NB4 (cell line): ENCODE measurements around the gene DDX55.
"Not testable (repeated sequence)": the region's sequence is repeated elsewhere in the genome, so short reads cannot be mapped to it uniquely, and the experiment has no call there.

Experiments
- DNase-seq: peaks from one replicate; pipeline ENCODE4 v3.0.0; 2010; ENCODE audit warnings: low read depth
- H3K4me3 ChIP-seq: one replicate; pipeline ENCODE4 v1.5.1; 2011; ENCODE audit warnings: mild to moderate bottlenecking, low read depth, low read length, moderate library complexity
- CTCF ChIP-seq: IDR thresholded peaks from one replicate; pipeline ENCODE4 v1.5.1; 2012; ENCODE audit warnings: low read depth, low read length
- MYC ChIP-seq: IDR thresholded peaks from 2 replicates; pipeline ENCODE4 v1.6.1; 2011; ENCODE audit warnings: low read depth, low read length
- POLR2A ChIP-seq: IDR thresholded peaks from 2 replicates; pipeline ENCODE4 v1.6.1; 2011; ENCODE audit warnings: mild to moderate bottlenecking; ENCODE audit not compliant: insufficient read length; ENCODE audit errors: extremely low read depth
- TF ChIP-seq, protein P1 (sequence below): IDR thresholded peaks from 2 replicates; pipeline ENCODE4 v1.6.1; 2011; ENCODE audit warnings: low read depth, low read length

Gene DDX55, protein sequence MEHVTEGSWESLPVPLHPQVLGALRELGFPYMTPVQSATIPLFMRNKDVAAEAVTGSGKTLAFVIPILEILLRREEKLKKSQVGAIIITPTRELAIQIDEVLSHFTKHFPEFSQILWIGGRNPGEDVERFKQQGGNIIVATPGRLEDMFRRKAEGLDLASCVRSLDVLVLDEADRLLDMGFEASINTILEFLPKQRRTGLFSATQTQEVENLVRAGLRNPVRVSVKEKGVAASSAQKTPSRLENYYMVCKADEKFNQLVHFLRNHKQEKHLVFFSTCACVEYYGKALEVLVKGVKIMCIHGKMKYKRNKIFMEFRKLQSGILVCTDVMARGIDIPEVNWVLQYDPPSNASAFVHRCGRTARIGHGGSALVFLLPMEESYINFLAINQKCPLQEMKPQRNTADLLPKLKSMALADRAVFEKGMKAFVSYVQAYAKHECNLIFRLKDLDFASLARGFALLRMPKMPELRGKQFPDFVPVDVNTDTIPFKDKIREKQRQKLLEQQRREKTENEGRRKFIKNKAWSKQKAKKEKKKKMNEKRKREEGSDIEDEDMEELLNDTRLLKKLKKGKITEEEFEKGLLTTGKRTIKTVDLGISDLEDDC

DNA sequence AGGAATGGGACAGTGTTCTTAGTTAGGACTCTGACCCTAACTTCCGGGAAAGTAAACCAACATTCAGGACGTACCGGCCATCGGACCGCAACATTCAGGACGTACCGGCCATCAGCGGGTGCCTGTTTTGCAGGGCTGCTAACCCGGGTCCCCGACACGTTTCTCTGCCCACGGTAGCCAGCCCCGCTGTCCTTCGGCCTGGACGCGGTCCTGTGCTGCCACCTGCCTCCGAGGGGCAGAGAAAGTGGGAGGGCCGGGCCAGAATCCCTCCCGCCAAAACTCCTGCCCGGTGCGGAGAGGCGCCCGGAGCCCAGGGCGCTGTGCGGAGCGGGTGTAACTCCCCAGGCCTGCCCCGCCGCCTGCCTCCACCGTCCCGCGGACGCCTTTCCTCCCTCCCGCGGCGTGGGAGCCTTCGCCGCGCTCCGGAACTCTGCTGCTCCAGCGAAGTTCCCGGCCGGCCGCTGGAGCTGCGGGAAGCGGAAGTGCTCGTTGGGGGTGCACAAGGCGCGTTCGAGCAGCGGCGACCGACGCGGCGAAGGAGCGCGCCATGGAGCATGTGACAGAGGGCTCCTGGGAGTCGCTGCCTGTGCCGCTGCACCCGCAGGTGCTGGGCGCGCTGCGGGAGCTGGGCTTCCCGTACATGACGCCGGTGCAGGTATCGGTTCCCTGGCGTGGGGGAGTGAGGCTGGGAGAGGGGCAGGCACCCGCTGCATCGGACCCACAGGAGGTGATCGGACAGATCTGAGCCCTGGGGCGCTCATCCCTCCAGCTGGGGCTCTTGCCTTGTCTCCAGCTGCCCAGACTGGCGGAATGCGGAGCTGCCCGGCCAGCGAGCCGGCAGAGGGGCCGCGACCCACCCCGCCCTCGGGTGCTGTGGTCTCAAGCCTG, at the start of gene DDX55:
TSS of gene DDX55 (plus strand) at position 498 of the 888 bp plus-strand sequence. CDS start at position 548, 50 bp downstream.
- peak within 1 kb of the TSS; percentile 93 for H3K4me3 ChIP-seq
- peak; percentile 95 for DNase-seq
- TF ChIP-seq POLR2A = peak; percentile 95
- peak; percentile 9 for TF ChIP-seq CTCF
- peak; percentile 100 for TF ChIP-seq MYC
- TF ChIP-seq, protein P1, sequence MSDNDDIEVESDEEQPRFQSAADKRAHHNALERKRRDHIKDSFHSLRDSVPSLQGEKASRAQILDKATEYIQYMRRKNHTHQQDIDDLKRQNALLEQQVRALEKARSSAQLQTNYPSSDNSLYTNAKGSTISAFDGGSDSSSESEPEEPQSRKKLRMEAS = peak; percentile 94

GRCh38 chr12:123554136-123554535, 47.8 kb upstream of the DDX55 start:
- TF ChIP-seq, protein P1 = 0 out of 2 replicates have a peak, but pooled peaks have one; percentile 30
- TF ChIP-seq MYC = peak; percentile 60
- not testable (repeated sequence) for H3K4me3 ChIP-seq
- peak; percentile 92 for DNase-seq

DNA sequence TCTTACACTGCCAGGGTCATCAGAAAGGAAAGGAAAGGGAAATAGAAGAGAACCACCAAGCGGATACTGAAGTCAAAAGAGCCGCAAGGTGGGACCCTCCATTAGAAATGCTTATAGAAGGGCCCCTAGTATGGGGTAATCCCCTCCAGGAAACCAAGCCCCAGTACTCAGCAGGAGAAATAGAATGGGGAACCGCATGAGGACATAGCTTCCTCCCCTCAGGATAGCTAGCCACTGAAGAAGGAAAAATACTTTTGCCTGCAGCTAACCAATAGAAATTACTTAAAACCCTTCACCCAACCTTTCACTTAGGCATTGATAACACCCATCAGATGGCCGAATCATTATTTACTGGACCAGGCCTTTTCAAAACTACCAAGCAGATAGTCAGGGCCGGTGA, 47.1 kb upstream of the DDX55 start:
- H3K4me3 ChIP-seq = not testable (repeated sequence)
- peak; percentile 74 for DNase-seq

DNA sequence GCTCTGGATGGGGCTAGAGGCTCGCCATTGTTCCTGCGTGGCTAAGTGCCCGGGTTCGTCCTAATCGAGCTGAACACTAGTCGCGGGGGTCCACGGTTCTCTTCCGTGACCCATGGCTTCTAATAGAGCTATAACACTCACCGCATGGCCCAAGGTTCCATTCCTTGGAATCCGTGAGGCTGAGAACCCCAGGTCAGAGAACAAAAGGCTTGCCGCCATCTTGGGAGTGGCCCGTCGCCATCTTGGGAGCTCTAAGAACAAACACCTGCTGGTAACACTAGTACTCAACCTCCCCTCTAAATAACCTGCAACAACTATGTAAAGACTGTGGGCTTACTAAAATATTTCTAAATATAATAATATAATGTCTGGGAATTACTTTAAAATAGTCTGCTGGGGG, 43.4 kb upstream of the DDX55 start:
- not testable (repeated sequence) for H3K4me3 ChIP-seq, DNase-seq

- no peak for DNase-seq
- TF ChIP-seq, protein P1 = no peak
- TF ChIP-seq CTCF (no peak), POLR2A (no peak), MYC (no peak)
- no peak overlapping the region for H3K4me3 ChIP-seq
Measured at GRCh38 chr12:123559468-123559867, 42.4 kb upstream of the DDX55 start.

DNA sequence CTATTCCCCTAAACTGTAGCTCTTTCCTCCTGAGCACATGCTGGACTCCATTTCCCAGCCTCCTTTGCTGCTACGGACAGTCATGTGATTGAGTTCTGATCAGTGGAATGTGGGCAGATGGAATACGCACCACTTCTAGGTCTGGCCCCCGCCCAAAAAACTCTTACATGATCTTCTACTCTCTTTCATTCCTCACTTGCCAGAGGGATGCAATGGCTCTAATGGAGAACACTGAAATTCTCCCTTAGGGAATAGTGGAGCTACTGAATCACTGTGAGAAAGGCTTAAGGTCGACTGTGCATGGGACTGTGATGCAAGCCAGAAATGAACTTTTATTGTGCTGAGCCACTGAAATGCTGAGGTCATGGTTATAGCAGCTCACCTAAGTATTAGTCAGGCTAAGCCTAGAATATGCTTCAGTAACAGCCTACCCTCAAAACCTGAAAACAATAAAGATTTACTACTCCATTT, 30.5 kb upstream of the DDX55 start:
- TF ChIP-seq, protein P1 = peak; percentile 36; the same call in 1 of the 2 replicates
- TF ChIP-seq POLR2A = no peak
- DNase-seq = peak; percentile 43
- H3K4me3 ChIP-seq = no peak overlapping the region

- no peak overlapping the region for H3K4me3 ChIP-seq
- TF ChIP-seq POLR2A (no peak), MYC (no peak), CTCF (no peak)
- TF ChIP-seq, protein P1 = no peak
- no peak for DNase-seq
Measured at GRCh38 chr12:123572391-123572790, 29.5 kb upstream of the DDX55 start.
